ENCODE results near the gene ERCC4. TPM values are rescaled to one million over a fixed set of nuclear protein-coding genes. Genes with fewer than 3 reads are reported as not detected.
A peak's percentile ranks its signal among the peaks of the same experiment; 100 is the strongest.

Gene ERCC4
- total and polyA plus RNA-seq, 2 experiments from 2014 or later, result 5.4 to 21.6 TPM

- DNase-seq (ENCODE audit: low spot score) (no peak), ATAC-seq (no peak; the same call in 2 of the 3 replicates)
- Histone ChIP-seq H3K4me2 (no peak overlapping the region), H3K36me3 (ENCODE audit: insufficient read depth) (no peaks in the 10 kb centered on the region), H3K9me2 (ENCODE audit: insufficient read depth) (no peaks in the 10 kb centered on the region), H3K4me1 (ENCODE audit: insufficient read depth) (no peaks in the 10 kb centered on the region; the same call in 1 of the 2 replicates), H3F3A (replicated peaks; ENCODE audit: low read depth) (no peaks in the 10 kb centered on the region), H3K27ac (ENCODE audit: low read depth) (no peak overlapping the region), H4K20me1 (replicated peaks; ENCODE audit: insufficient read depth) (no peaks in the 10 kb centered on the region), H3K4me3 (no peak overlapping the region), H2AFZ (peak overlapping the region; percentile 80), H3K27me3 (ENCODE audit: insufficient read depth) (no peaks in the 10 kb centered on the region), H3K79me2 (replicated peaks; ENCODE audit: insufficient read depth) (no peaks in the 10 kb centered on the region)
- no peak overlapping the region for H3K27ac Mint-ChIP-seq
- H3K36me3 Mint-ChIP-seq (ENCODE audit: low read depth), result no peaks in the 10 kb centered on the region
- no peaks in the 10 kb centered on the region for H3K9me3 Mint-ChIP-seq
- H3K4me1 Mint-ChIP-seq, result peaks cover 16% of the 10 kb centered on the region
- peaks cover 6% of the 10 kb centered on the region for H3K27me3 Mint-ChIP-seq (ENCODE audit: insufficient read depth, low read depth, poor library complexity)
- no peak overlapping the region for H3K4me3 Mint-ChIP-seq
- no peak for TF ChIP-seq EZH2phosphoT487 (IDR thresholded peaks at IDR 0.05; ENCODE audit: unreplicated experiment)
- TF ChIP-seq, protein P1, sequence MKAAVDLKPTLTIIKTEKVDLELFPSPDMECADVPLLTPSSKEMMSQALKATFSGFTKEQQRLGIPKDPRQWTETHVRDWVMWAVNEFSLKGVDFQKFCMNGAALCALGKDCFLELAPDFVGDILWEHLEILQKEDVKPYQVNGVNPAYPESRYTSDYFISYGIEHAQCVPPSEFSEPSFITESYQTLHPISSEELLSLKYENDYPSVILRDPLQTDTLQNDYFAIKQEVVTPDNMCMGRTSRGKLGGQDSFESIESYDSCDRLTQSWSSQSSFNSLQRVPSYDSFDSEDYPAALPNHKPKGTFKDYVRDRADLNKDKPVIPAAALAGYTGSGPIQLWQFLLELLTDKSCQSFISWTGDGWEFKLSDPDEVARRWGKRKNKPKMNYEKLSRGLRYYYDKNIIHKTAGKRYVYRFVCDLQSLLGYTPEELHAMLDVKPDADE (IDR thresholded peaks at IDR 0.05), result no peak
- TF ChIP-seq CREB1 (CRISPR knock-in tag; IDR thresholded peaks at IDR 0.05; ENCODE audit: low read depth), result no peak
- TF ChIP-seq EZH2 (IDR thresholded peaks at IDR 0.05; ENCODE audit: low read depth, unreplicated experiment), result no peak
- TF ChIP-seq ZNF114 (CRISPR knock-in tag; IDR thresholded peaks at IDR 0.05), result no peak
- TF ChIP-seq, protein P2, sequence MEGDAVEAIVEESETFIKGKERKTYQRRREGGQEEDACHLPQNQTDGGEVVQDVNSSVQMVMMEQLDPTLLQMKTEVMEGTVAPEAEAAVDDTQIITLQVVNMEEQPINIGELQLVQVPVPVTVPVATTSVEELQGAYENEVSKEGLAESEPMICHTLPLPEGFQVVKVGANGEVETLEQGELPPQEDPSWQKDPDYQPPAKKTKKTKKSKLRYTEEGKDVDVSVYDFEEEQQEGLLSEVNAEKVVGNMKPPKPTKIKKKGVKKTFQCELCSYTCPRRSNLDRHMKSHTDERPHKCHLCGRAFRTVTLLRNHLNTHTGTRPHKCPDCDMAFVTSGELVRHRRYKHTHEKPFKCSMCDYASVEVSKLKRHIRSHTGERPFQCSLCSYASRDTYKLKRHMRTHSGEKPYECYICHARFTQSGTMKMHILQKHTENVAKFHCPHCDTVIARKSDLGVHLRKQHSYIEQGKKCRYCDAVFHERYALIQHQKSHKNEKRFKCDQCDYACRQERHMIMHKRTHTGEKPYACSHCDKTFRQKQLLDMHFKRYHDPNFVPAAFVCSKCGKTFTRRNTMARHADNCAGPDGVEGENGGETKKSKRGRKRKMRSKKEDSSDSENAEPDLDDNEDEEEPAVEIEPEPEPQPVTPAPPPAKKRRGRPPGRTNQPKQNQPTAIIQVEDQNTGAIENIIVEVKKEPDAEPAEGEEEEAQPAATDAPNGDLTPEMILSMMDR (conservative IDR thresholded peaks at IDR 0.05; ENCODE audit: low read depth in 2 of 2), result no peak
- TF ChIP-seq, protein P3, sequence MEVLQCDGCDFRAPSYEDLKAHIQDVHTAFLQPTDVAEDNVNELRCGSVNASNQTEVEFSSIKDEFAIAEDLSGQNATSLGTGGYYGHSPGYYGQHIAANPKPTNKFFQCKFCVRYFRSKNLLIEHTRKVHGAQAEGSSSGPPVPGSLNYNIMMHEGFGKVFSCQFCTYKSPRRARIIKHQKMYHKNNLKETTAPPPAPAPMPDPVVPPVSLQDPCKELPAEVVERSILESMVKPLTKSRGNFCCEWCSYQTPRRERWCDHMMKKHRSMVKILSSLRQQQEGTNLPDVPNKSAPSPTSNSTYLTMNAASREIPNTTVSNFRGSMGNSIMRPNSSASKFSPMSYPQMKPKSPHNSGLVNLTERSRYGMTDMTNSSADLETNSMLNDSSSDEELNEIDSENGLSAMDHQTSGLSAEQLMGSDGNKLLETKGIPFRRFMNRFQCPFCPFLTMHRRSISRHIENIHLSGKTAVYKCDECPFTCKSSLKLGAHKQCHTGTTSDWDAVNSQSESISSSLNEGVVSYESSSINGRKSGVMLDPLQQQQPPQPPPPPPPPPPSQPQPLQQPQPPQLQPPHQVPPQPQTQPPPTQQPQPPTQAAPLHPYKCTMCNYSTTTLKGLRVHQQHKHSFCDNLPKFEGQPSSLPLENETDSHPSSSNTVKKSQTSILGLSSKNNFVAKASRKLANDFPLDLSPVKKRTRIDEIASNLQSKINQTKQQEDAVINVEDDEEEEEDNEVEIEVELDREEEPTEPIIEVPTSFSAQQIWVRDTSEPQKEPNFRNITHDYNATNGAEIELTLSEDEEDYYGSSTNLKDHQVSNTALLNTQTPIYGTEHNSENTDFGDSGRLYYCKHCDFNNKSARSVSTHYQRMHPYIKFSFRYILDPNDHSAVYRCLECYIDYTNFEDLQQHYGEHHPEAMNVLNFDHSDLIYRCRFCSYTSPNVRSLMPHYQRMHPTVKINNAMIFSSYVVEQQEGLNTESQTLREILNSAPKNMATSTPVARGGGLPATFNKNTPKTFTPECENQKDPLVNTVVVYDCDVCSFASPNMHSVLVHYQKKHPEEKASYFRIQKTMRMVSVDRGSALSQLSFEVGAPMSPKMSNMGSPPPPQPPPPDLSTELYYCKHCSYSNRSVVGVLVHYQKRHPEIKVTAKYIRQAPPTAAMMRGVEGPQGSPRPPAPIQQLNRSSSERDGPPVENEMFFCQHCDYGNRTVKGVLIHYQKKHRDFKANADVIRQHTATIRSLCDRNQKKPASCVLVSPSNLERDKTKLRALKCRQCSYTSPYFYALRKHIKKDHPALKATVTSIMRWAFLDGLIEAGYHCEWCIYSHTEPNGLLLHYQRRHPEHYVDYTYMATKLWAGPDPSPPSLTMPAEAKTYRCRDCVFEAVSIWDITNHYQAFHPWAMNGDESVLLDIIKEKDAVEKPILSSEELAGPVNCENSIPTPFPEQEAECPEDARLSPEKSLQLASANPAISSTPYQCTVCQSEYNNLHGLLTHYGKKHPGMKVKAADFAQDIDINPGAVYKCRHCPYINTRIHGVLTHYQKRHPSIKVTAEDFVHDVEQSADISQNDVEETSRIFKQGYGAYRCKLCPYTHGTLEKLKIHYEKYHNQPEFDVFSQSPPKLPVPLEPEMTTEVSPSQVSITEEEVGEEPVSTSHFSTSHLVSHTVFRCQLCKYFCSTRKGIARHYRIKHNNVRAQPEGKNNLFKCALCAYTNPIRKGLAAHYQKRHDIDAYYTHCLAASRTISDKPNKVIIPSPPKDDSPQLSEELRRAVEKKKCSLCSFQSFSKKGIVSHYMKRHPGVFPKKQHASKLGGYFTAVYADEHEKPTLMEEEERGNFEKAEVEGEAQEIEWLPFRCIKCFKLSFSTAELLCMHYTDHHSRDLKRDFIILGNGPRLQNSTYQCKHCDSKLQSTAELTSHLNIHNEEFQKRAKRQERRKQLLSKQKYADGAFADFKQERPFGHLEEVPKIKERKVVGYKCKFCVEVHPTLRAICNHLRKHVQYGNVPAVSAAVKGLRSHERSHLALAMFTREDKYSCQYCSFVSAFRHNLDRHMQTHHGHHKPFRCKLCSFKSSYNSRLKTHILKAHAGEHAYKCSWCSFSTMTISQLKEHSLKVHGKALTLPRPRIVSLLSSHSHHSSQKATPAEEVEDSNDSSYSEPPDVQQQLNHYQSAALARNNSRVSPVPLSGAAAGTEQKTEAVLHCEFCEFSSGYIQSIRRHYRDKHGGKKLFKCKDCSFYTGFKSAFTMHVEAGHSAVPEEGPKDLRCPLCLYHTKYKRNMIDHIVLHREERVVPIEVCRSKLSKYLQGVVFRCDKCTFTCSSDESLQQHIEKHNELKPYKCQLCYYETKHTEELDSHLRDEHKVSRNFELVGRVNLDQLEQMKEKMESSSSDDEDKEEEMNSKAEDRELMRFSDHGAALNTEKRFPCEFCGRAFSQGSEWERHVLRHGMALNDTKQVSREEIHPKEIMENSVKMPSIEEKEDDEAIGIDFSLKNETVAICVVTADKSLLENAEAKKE (CRISPR knock-in tag; IDR thresholded peaks at IDR 0.05), result no peak
- no peak for TF ChIP-seq ZNF331 (CRISPR knock-in tag; IDR thresholded peaks at IDR 0.05; ENCODE audit: low read depth)
- TF ChIP-seq JUNB (IDR thresholded peaks at IDR 0.05; ENCODE audit: unreplicated experiment), result no peak
Measured at GRCh38 chr16:13956635-13957196, 36.8 kb downstream of the ERCC4 start.

Data from GM23338 (cell line).